K562 (cell line): ENCODE results near the gene SLC6A6. TPM values are rescaled to one million over a fixed set of nuclear protein-coding genes. Genes with fewer than 3 reads are reported as not detected.

Experiments
- ATAC-seq: fragments of 200-7000 bp; cut with Tn5 transposase; 3 replicates; pipeline ENCODE4 v1.9.1; 2020; ENCODE audit warnings: moderate library complexity
- BruUV-seq: library from RNA; stranded (reverse); fragments of 400-500 nt; replicated peaks from 2 replicates; lab custom pipeline; 2021; lab: Mats Ljungman, UMichigan
- CTCF ChIA-PET: fragments of 300-600 bp; formaldehyde crosslinking; extraction: SDS; loops from one replicate; lab custom pipeline; 2021; ENCODE audit warnings: low intra/inter-chr PET ratio; lab: Yijun Ruan, JAX
- POLR2A ChIA-PET: fragments of 300-600, 350-650 bp; sonication (Branson Sonifier 250); formaldehyde crosslinking; extraction: SDS; loops from one replicate; lab custom pipeline; 2021; ENCODE audit warnings: antibody characterized with exemption, inconsistent platforms; lab: Yijun Ruan, JAX
- DNase-seq, 4 experiments: peaks; one replicate each; pipeline versions ENCODE4 v3.0.0 to v3.0.0-alpha.2; 2011 to 2018; ENCODE audit warnings: low spot score in 3 of 4, mixed read lengths in 3 of 4; ENCODE audit errors: extremely low read depth in 1 of 4
- FAIRE-seq: peaks from 2 replicates; lab custom pipeline; 2011; peaks lifted over from hg19 to GRCh38; lab: Jason Lieb, UNC
- H2AFZ ChIP-seq: 2 replicates; pipeline ENCODE4 v1.6.0; 2011; ENCODE audit warnings: low read depth, low read length, control low read depth, inconsistent platforms
- H3K27ac ChIP-seq: fragments of 200-600 bp; 3 replicates; pipeline ENCODE4 v1.8.0; 2011; ENCODE audit warnings: low read depth, mild to moderate bottlenecking, control low read depth, inconsistent platforms, low read length, moderate library complexity, mixed read lengths; ENCODE audit errors: extremely low read depth
- H3K27me3 ChIP-seq, 2 experiments: fragments of 300-600 bp in 1 of 2; 2 replicates in 1 of 2; 3 replicates in 1 of 2; pipeline versions ENCODE4 v1.6.0 to v1.8.0; 2011; ENCODE audit warnings: inconsistent platforms in 2 of 2, low read length in 2 of 2, mild to moderate bottlenecking in 1 of 2, mixed read lengths in 1 of 2, moderate library complexity in 1 of 2; ENCODE audit not compliant: control insufficient read depth in 2 of 2, insufficient read depth in 2 of 2
- H3K36me3 ChIP-seq: fragments of 300-600 bp; 3 replicates; pipeline ENCODE4 v1.8.0; 2011; ENCODE audit warnings: mild to moderate bottlenecking, low read length, inconsistent platforms; ENCODE audit not compliant: control insufficient read depth, insufficient read depth
- H3K4me1 ChIP-seq, 2 experiments: fragments of 200-600 bp in 1 of 2; replicated peaks in 1 of 2; 2 replicates in 1 of 2; 3 replicates in 1 of 2; pipeline versions ENCODE4 v1.5.1 to v1.8.0; 2011; ENCODE audit warnings: inconsistent platforms in 2 of 2, low read length in 2 of 2, mild to moderate bottlenecking in 1 of 2, mixed read lengths in 1 of 2, moderate library complexity in 1 of 2; ENCODE audit not compliant: control insufficient read depth in 2 of 2, insufficient read depth in 2 of 2
- H3K4me2 ChIP-seq: 2 replicates; pipeline ENCODE4 v1.6.1; 2011; ENCODE audit warnings: low read length, control low read depth, inconsistent platforms, mixed read lengths; ENCODE audit not compliant: insufficient read depth
- H3K4me3 ChIP-seq: fragments of 200-600 bp; sonication (generic), shearing (Covaris generic); 2 replicates; pipeline ENCODE4 v1.5.1; 2016; ENCODE audit warnings: control low read depth, inconsistent platforms
- H3K79me2 ChIP-seq: fragments of 200-600 bp; 3 replicates; pipeline ENCODE4 v1.8.0; 2011; ENCODE audit warnings: low read length, inconsistent platforms; ENCODE audit not compliant: control insufficient read depth, insufficient read depth
- H3K9ac ChIP-seq, 2 experiments: 2 replicates each; pipeline versions ENCODE4 v1.6.0 to v1.6.1; 2011; ENCODE audit warnings: low read depth in 2 of 2, low read length in 2 of 2, control low read depth in 1 of 2, inconsistent platforms in 1 of 2, mild to moderate bottlenecking in 1 of 2, mixed read lengths in 1 of 2; ENCODE audit not compliant: insufficient read depth in 1 of 2
- H3K9me1 ChIP-seq: one replicate; pipeline ENCODE4 v1.6.0; 2011; ENCODE audit warnings: inconsistent platforms, mild to moderate bottlenecking, low read length, moderate library complexity; ENCODE audit not compliant: control insufficient read depth, insufficient read depth
- H3K9me3 ChIP-seq: replicated peaks from 2 replicates; pipeline ENCODE4 v1.5.1; 2011; ENCODE audit warnings: low read depth, low read length, inconsistent platforms; ENCODE audit not compliant: control insufficient read depth, insufficient read depth
- H4K20me1 ChIP-seq: replicated peaks from 2 replicates; pipeline ENCODE4 v1.6.1; 2011; ENCODE audit warnings: low read length, inconsistent platforms, mixed read lengths; ENCODE audit not compliant: control insufficient read depth, insufficient read depth
- CREB1 ChIP-seq, 2 experiments: sonication (generic) in 1 of 2; formaldehyde crosslinking in 1 of 2; IDR thresholded peaks; 2 replicates each; pipeline versions ENCODE4 v1.6.1 to v1.8.0; 2012 to 2022; ENCODE audit warnings: inconsistent platforms in 1 of 2, mild to moderate bottlenecking in 1 of 2, missing genetic modification reagents in 1 of 2, moderate library complexity in 1 of 2
- L3MBTL2 ChIP-seq: fragments of 450-650 bp; IDR thresholded peaks from 2 replicates; pipeline ENCODE4 v1.6.1; 2016; ENCODE audit warnings: mild to moderate bottlenecking, moderate library complexity
- POLR2G ChIP-seq: fragments of 200-400 bp; formaldehyde crosslinking; IDR thresholded peaks from 2 replicates; pipeline ENCODE4 v1.6.1; 2017; ENCODE audit warnings: low read depth, mild to moderate bottlenecking, antibody characterized with exemption, low read length, moderate library complexity
- RBM25 ChIP-seq: fragments of 200-400 bp; formaldehyde crosslinking; IDR thresholded peaks from 2 replicates; pipeline ENCODE4 v1.6.1; 2018; ENCODE audit warnings: low read length, low read depth, moderate library complexity; ENCODE audit not compliant: severe bottlenecking
- ZBTB33 ChIP-seq: sonication (generic); formaldehyde crosslinking; IDR thresholded peaks from 2 replicates; pipeline ENCODE4 v1.8.1; 2023; ENCODE audit warnings: mild to moderate bottlenecking, missing genetic modification reagents
- ZNF511 ChIP-seq: sonication (generic); formaldehyde crosslinking; IDR thresholded peaks from 2 replicates; pipeline ENCODE4 v1.8.0; 2022; ENCODE audit warnings: mild to moderate bottlenecking, missing genetic modification reagents
- ZSCAN32 ChIP-seq: fragments of 450-650 bp; formaldehyde crosslinking; IDR thresholded peaks from 2 replicates; pipeline ENCODE4 v1.4.0; 2020; ENCODE audit warnings: mild to moderate bottlenecking, moderate library complexity
- ZZZ3 ChIP-seq: fragments of 450-650 bp; IDR thresholded peaks from 2 replicates; pipeline ENCODE4 v1.6.1; 2016; ENCODE audit warnings: antibody characterized with exemption, mild to moderate bottlenecking, moderate library complexity
- WGBS: fragments of 100-300 bp; shearing (Covaris generic); methylation state at CpG from one replicate; pipeline ENCODE4 v1.1.6; 2016; ENCODE audit warnings: low coverage, mixed read lengths; ENCODE audit not compliant: insufficient coverage; ENCODE audit errors: missing lambda C conversion rate; 5-methylcytosine and 5-hydroxymethylcytosine counted together
- in situ Hi-C: fragments of 300-500 bp; cut with MboI; formaldehyde crosslinking; loops from 4 replicates; pipeline ENCODE4 v1.15.0; 2018; ENCODE audit warnings: inconsistent platforms, mixed read lengths
- intact Hi-C: fragments of 100-400 bp; cut with micrococcal nuclease; formaldehyde crosslinking; loops from 2 replicates; pipeline ENCODE4 v1.14.2; 2022
- polyA plus RNA-seq, 8 experiments: library from polyadenylated mRNA; depleted of rRNA in 4 of 8; stranded (reverse) in 5 of 8; unstranded in 3 of 8; fragments of >200 nt; fragmentation: Nextera tagmentation in 2 of 8; fragmentation: Illumina TruSeq in 1 of 8; extraction: Ambion mirVana in 2 of 8; extraction: Trizol in 1 of 8; gene quantifications; 2 replicates each; pipeline versions ENCODE4 v1.2.1 to v1.2.3, GENCODE V29; 2011 to 2014; ENCODE audit warnings: inconsistent platforms in 1 of 8, missing spikeins in 1 of 8
- total RNA-seq, 7 experiments: library from RNA; depleted of rRNA in 6 of 7; stranded (reverse); fragments of >200 nt in 6 of 7; fragmentation: Illumina TruSeq in 2 of 7; extraction: Trizol in 2 of 7; gene quantifications; 2 replicates each; pipeline versions ENCODE4 v1.2.1 to v1.2.3, GENCODE V29; 2011 to 2021; ENCODE audit warnings: low replicate concordance in 1 of 7

The SLC6A6 gene
- total and polyA plus RNA-seq, 9 of the 15 experiments (the other 6 are each of a cell fraction or from before 2014, with no cell fraction given): 12.3 to 203 (median 93.2) TPM

DNA sequence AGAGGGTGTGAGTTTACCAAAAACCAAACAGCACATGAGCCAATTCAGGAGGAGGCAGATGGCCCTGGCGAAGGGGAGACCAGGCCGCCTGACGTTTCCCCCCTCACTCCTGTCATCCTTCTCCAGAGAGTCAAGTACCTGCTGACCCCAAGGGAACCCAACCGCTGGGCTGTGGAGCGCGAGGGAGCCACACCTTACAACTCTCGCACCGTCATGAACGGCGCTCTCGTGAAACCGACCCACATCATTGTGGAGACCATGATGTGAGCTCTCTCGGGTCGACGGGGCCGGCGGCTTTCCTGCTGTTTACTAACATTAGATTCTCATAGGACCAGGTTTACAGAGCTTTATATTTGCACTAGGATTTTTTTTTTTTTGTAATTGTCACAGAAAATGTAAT, 82.3 kb downstream of the SLC6A6 start:
- DNase-seq (no peak), FAIRE-seq (no peak), ATAC-seq (no peak)
- Histone ChIP-seq H3K4me3 (no peak overlapping the region), H2AFZ (no peak overlapping the region), H3K27ac (no peak overlapping the region), H3K36me3 (peaks cover 97% of the 10 kb centered on the region; the same call in 2 of the 3 replicates), H3K9me1 (no peaks in the 10 kb centered on the region), H3K4me1 (peaks cover 0 to 11% of the 10 kb centered on the region in 2 experiments; a peak in 2 of 5 replicates), H3K4me2 (no peak overlapping the region), H3K9ac (no peak overlapping the region), H4K20me1 (0 out of 2 replicates have a peak, but pooled peaks cover 2% of the 10 kb centered on the region), H3K9me3 (no peaks in the 10 kb centered on the region), H3K27me3 (no peaks in the 10 kb centered on the region), H3K79me2 (no peaks in the 10 kb centered on the region)
- TF ChIP-seq CREB1 (IDR thresholded peaks at IDR 0.05): no peak
- TF ChIP-seq CREB1 (CRISPR knock-in tag; IDR thresholded peaks at IDR 0.05): 0 out of 2 replicates have a peak, but pooled peaks have one; percentile 12
- no peak for TF ChIP-seq ZSCAN32 (CRISPR knock-in tag)
- TF ChIP-seq ZBTB33 (CRISPR knock-in tag): peak; percentile 58
- TF ChIP-seq ZZZ3: no peak
- TF ChIP-seq POLR2G: 0 out of 2 replicates have a peak, but pooled peaks have one; percentile 36
- TF ChIP-seq RBM25: peak; percentile 24
- TF ChIP-seq L3MBTL2: no peak
- TF ChIP-seq ZNF511 (CRISPR knock-in tag): no peak
- no TSS peak for BruUV-seq
- in situ Hi-C loops (no loop called here), intact Hi-C loops (no loop called here)
- POLR2A ChIA-PET: interaction anchor here (2.1 kb wide), 1 partner anchor 9 kb away, joined by 10 read pairs; no protein-coding TSS in a partner anchor
- WGBS: 92% methylated on average over 17 of the region's 17 CpGs
- CTCF ChIA-PET: interaction anchor here (0.7 kb wide), 1 partner anchor 238 kb away, joined by 3 read pairs; no protein-coding TSS in a partner anchor
